ENCODE results near the gene SLC27A6.

The SLC27A6 gene

GRCh38 chr5:129046151-129046550 lies 80.9 kb downstream of the SLC27A6 start:
- H4K8ac ChIP-seq (ENCODE audit: low read depth, low read length), result no peak overlapping the region
- H3K4me1 ChIP-seq (ENCODE audit: control insufficient read depth in 1 of 2, insufficient read depth in 2 of 2, low read length in 2 of 2), result no peaks in the 10 kb centered on the region
- no peak overlapping the region for H2BK5ac ChIP-seq (ENCODE audit: low read depth, low read length, poor library complexity)
- H3K14ac ChIP-seq (ENCODE audit: low read length), result no peak overlapping the region
- H3K36me3 ChIP-seq (ENCODE audit: control insufficient read depth in 1 of 2, insufficient read depth in 2 of 2, low read length in 2 of 2), result no peaks in the 10 kb centered on the region
- no peak overlapping the region for H4K91ac ChIP-seq (ENCODE audit: low read depth, low read length)
- no peak overlapping the region for H3K18ac ChIP-seq (ENCODE audit: low read length)
- no peaks in the 10 kb centered on the region for H3K27me3 ChIP-seq (ENCODE audit: insufficient read depth, low read length)
- H3K4ac ChIP-seq (ENCODE audit: low read depth, low read length), result no peak overlapping the region
- H3K79me1 ChIP-seq (ENCODE audit: low read length), result no peaks in the 10 kb centered on the region
- H4K12ac ChIP-seq (ENCODE audit: low read depth, low read length), result no peak overlapping the region
- no peak overlapping the region for H3K23ac ChIP-seq (ENCODE audit: low read length)
- H3K9me3 ChIP-seq (ENCODE audit: insufficient read depth, low read depth, low read length), result no peaks in the 10 kb centered on the region
- H3K9ac ChIP-seq (ENCODE audit: low read length), result no peak overlapping the region
- DNase-seq, result peak in 1 of 2 donors; percentile 54
- H2AFZ ChIP-seq (ENCODE audit: insufficient read depth, low read length, poor library complexity), result no peak overlapping the region
- H3K27ac ChIP-seq (ENCODE audit: low read depth, low read length), result no peak overlapping the region
- H2AK5ac ChIP-seq (ENCODE audit: low read length), result no peak overlapping the region
- H3K4me3 ChIP-seq (ENCODE audit: low read depth, low read length), result no peak overlapping the region
- H3K4me2 ChIP-seq (ENCODE audit: low read length), result no peak overlapping the region
- no peaks in the 10 kb centered on the region for H3K79me2 ChIP-seq (ENCODE audit: control insufficient read depth, insufficient read depth, low read length, poor library complexity)
- no peak overlapping the region for H2BK120ac ChIP-seq (ENCODE audit: insufficient read depth, low read length, poor library complexity)
- no peak overlapping the region for H2BK12ac ChIP-seq (ENCODE audit: low read length)

- Histone ChIP-seq H2AK5ac (ENCODE audit: low read length) (no peak overlapping the region), H4K12ac (ENCODE audit: low read depth, low read length) (no peak overlapping the region), H3K36me3 (ENCODE audit: control insufficient read depth in 1 of 2, insufficient read depth in 2 of 2, low read length in 2 of 2) (no peaks in the 10 kb centered on the region), H4K91ac (ENCODE audit: low read depth, low read length) (no peak overlapping the region), H2BK5ac (ENCODE audit: low read depth, low read length, poor library complexity) (no peak overlapping the region), H3K4me3 (ENCODE audit: low read depth, low read length) (no peak overlapping the region), H3K18ac (ENCODE audit: low read length) (no peak overlapping the region), H3K4me2 (ENCODE audit: low read length) (no peak overlapping the region), H3K4me1 (ENCODE audit: control insufficient read depth in 1 of 2, insufficient read depth in 2 of 2, low read length in 2 of 2) (no peaks in the 10 kb centered on the region), H3K4ac (ENCODE audit: low read depth, low read length) (no peak overlapping the region), H4K8ac (ENCODE audit: low read depth, low read length) (no peak overlapping the region), H2BK120ac (ENCODE audit: insufficient read depth, low read length, poor library complexity) (no peak overlapping the region), H3K27me3 (ENCODE audit: insufficient read depth, low read length) (no peaks in the 10 kb centered on the region), H2AFZ (ENCODE audit: insufficient read depth, low read length, poor library complexity) (no peak overlapping the region), H3K27ac (ENCODE audit: low read depth, low read length) (no peak overlapping the region), H3K23ac (ENCODE audit: low read length) (no peak overlapping the region), H3K79me2 (ENCODE audit: control insufficient read depth, insufficient read depth, low read length, poor library complexity) (no peaks in the 10 kb centered on the region), H3K9me3 (ENCODE audit: insufficient read depth, low read depth, low read length) (no peaks in the 10 kb centered on the region), H3K9ac (ENCODE audit: low read length) (no peak overlapping the region), H2BK12ac (ENCODE audit: low read length) (no peak overlapping the region), H3K79me1 (ENCODE audit: low read length) (no peaks in the 10 kb centered on the region), H3K14ac (ENCODE audit: low read length) (no peak overlapping the region)
- WGBS (ENCODE audit: extremely low coverage, insufficient coverage, insufficient read length), result no CpG with 5 or more reads among the region's 2 CpGs
- no peak for DNase-seq
These were observed 83.2 kb downstream of the SLC27A6 start for GRCh38 chr5:129048509-129048908.

- Histone ChIP-seq H3K4me1 (ENCODE audit: control insufficient read depth in 1 of 2, insufficient read depth in 2 of 2, low read length in 2 of 2) (no peaks in the 10 kb centered on the region), H3K27ac (ENCODE audit: low read depth, low read length) (no peak overlapping the region), H2BK120ac (ENCODE audit: insufficient read depth, low read length, poor library complexity) (no peak overlapping the region), H3K23ac (ENCODE audit: low read length) (no peak overlapping the region), H3K36me3 (ENCODE audit: control insufficient read depth in 1 of 2, insufficient read depth in 2 of 2, low read length in 2 of 2) (no peaks in the 10 kb centered on the region), H3K18ac (ENCODE audit: low read length) (no peak overlapping the region), H3K14ac (ENCODE audit: low read length) (no peak overlapping the region), H3K9me3 (ENCODE audit: insufficient read depth, low read depth, low read length) (no peaks in the 10 kb centered on the region), H2BK12ac (ENCODE audit: low read length) (no peak overlapping the region), H3K9ac (ENCODE audit: low read length) (no peak overlapping the region), H4K12ac (ENCODE audit: low read depth, low read length) (no peak overlapping the region), H2BK5ac (ENCODE audit: low read depth, low read length, poor library complexity) (no peak overlapping the region), H3K27me3 (ENCODE audit: insufficient read depth, low read length) (no peaks in the 10 kb centered on the region), H4K91ac (ENCODE audit: low read depth, low read length) (no peak overlapping the region), H4K8ac (ENCODE audit: low read depth, low read length) (no peak overlapping the region), H3K4me3 (ENCODE audit: low read depth, low read length) (no peak overlapping the region), H2AK5ac (ENCODE audit: low read length) (no peak overlapping the region), H3K4me2 (ENCODE audit: low read length) (no peak overlapping the region), H2AFZ (ENCODE audit: insufficient read depth, low read length, poor library complexity) (no peak overlapping the region), H3K4ac (ENCODE audit: low read depth, low read length) (no peak overlapping the region), H3K79me1 (ENCODE audit: low read length) (no peaks in the 10 kb centered on the region), H3K79me2 (ENCODE audit: control insufficient read depth, insufficient read depth, low read length, poor library complexity) (no peaks in the 10 kb centered on the region)
- no CpG with 5 or more reads among the region's 2 CpGs for WGBS (ENCODE audit: extremely low coverage, insufficient coverage, insufficient read length)
- no peak for DNase-seq
These were observed 84.0 kb downstream of the SLC27A6 start for GRCh38 chr5:129049126-129049799.

- Histone ChIP-seq H3K36me3 (ENCODE audit: control insufficient read depth in 1 of 2, insufficient read depth in 2 of 2, low read length in 2 of 2) (no peaks in the 10 kb centered on the region), H3K79me2 (ENCODE audit: control insufficient read depth, insufficient read depth, low read length, poor library complexity) (no peaks in the 10 kb centered on the region), H3K9me3 (ENCODE audit: insufficient read depth, low read depth, low read length) (no peaks in the 10 kb centered on the region), H3K9ac (ENCODE audit: low read length) (no peak overlapping the region), H3K4ac (ENCODE audit: low read depth, low read length) (no peak overlapping the region), H3K79me1 (ENCODE audit: low read length) (no peaks in the 10 kb centered on the region), H2AFZ (ENCODE audit: insufficient read depth, low read length, poor library complexity) (no peak overlapping the region), H3K27ac (ENCODE audit: low read depth, low read length) (no peak overlapping the region), H4K8ac (ENCODE audit: low read depth, low read length) (no peak overlapping the region), H3K4me2 (ENCODE audit: low read length) (no peak overlapping the region), H2BK5ac (ENCODE audit: low read depth, low read length, poor library complexity) (no peak overlapping the region), H3K18ac (ENCODE audit: low read length) (no peak overlapping the region), H2AK5ac (ENCODE audit: low read length) (no peak overlapping the region), H3K27me3 (ENCODE audit: insufficient read depth, low read length) (no peaks in the 10 kb centered on the region), H3K4me1 (ENCODE audit: control insufficient read depth in 1 of 2, insufficient read depth in 2 of 2, low read length in 2 of 2) (no peaks in the 10 kb centered on the region), H2BK12ac (ENCODE audit: low read length) (no peak overlapping the region), H4K12ac (ENCODE audit: low read depth, low read length) (no peak overlapping the region), H4K91ac (ENCODE audit: low read depth, low read length) (no peak overlapping the region), H3K23ac (ENCODE audit: low read length) (no peak overlapping the region), H3K4me3 (ENCODE audit: low read depth, low read length) (no peak overlapping the region), H2BK120ac (ENCODE audit: insufficient read depth, low read length, poor library complexity) (no peak overlapping the region), H3K14ac (ENCODE audit: low read length) (no peak overlapping the region)
- no CpG with 5 or more reads among the region's 4 CpGs for WGBS (ENCODE audit: extremely low coverage, insufficient coverage, insufficient read length)
- DNase-seq, result peak in 1 of 2 donors; percentile 45
These were observed 86.0 kb downstream of the SLC27A6 start for GRCh38 chr5:129051283-129051682.

Measured in trophoblast cell (in vitro differentiated cells and primary cell).